ENCODE results near the gene LIN52. TPM values are rescaled to one million over a fixed set of nuclear protein-coding genes. Genes with fewer than 3 reads are reported as not detected.

The LIN52 gene
- total RNA-seq, 1 experiment from 2014 or later, result 6.7 TPM

- BruUV-seq (replicated peaks), result TSS peak; percentile 83
- Histone ChIP-seq H3K4me3 (ENCODE audit: low read depth in 2 of 2, low read length in 2 of 2) (peak overlapping the region; percentile 94 to 98), H3K27ac (ENCODE audit: low read length) (peak overlapping the region; percentile 93), H3K36me3 (ENCODE audit: control insufficient read depth, insufficient read depth, low read length) (peaks cover 4% of the 10 kb centered on the region; the same call in 1 of the 2 replicates), H3K9me3 (ENCODE audit: control insufficient read depth, insufficient read depth, low read depth, low read length) (no peaks in the 10 kb centered on the region), H3K27me3 (ENCODE audit: control insufficient read depth, insufficient read depth, low read length) (no peaks in the 10 kb centered on the region), H3K4me1 (ENCODE audit: control insufficient read depth, insufficient read depth, low read length) (peaks cover 7% of the 10 kb centered on the region; the same call in 1 of the 2 replicates)
- TF ChIP-seq REST (IDR thresholded peaks at IDR 0.05; ENCODE audit: insufficient read depth in 1 of 2, low read depth in 2 of 2, low read length in 1 of 2), result no peak
- TF ChIP-seq SIN3A (IDR thresholded peaks at IDR 0.05; ENCODE audit: borderline replicate concordance, insufficient read depth, low read depth, low read length), result peak; percentile 73; the same call in 1 of the 2 replicates
- ChIA-PET POLR2A (interaction anchor here (0.6 kb wide), 1 partner anchor 67 kb away, joined by 5 read pairs; no protein-coding TSS in a partner anchor), CTCF (no interaction called here)
- DNase-seq (ENCODE audit: low read depth, low spot score) (no peak), ATAC-seq (peak; percentile 53)
- in situ Hi-C loops (cut with HindIII; ENCODE audit: low pct_unique_long_range_greater_than_20kb, low sequenced_read_pairs), result no loop called here
- intact Hi-C loops (cut with micrococcal nuclease; ENCODE audit: unreplicated experiment), result no loop called here
Measured at GRCh38 chr14:74085047-74085637, 386 bp downstream of the LIN52 start.

DNA sequence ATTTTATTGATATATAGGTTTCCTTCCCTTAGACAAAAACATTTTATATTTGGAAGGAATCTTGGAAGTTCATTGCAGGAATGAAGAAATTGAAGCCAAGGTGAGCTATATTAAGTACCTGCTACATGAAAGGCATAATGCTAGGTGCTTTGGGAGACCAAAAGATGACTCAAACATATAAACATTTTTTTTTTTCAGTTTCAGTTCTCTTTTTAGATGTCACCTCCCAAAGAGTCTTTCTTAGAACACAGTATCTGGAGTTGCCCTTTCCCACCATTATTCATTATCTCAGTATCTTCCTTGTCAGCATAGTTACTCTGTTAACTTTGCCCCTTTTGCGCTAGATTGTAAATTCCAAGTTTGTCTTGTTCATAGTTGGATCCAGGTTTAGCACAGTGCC is 1.1 kb downstream of the LIN52 start:
- peak overlapping the region; percentile 93 for H3K27ac ChIP-seq (ENCODE audit: low read length)

More for the DNA sequence above, 1.1 kb downstream of the LIN52 start:
- Histone ChIP-seq H3K36me3 (ENCODE audit: control insufficient read depth, insufficient read depth, low read length) (peaks cover 4% of the 10 kb centered on the region; the same call in 1 of the 2 replicates), H3K4me3 (ENCODE audit: low read depth in 2 of 2, low read length in 2 of 2) (peak overlapping the region; percentile 94 to 98), H3K27me3 (ENCODE audit: control insufficient read depth, insufficient read depth, low read length) (no peaks in the 10 kb centered on the region), H3K9me3 (ENCODE audit: control insufficient read depth, insufficient read depth, low read depth, low read length) (no peaks in the 10 kb centered on the region), H3K4me1 (ENCODE audit: control insufficient read depth, insufficient read depth, low read length) (peaks cover 7% of the 10 kb centered on the region; the same call in 1 of the 2 replicates)
- no peak for ATAC-seq
- in situ Hi-C loops (cut with HindIII; ENCODE audit: low pct_unique_long_range_greater_than_20kb, low sequenced_read_pairs), result no loop called here
- intact Hi-C loops (cut with micrococcal nuclease; ENCODE audit: unreplicated experiment), result no loop called here
- TF ChIP-seq, protein P1, sequence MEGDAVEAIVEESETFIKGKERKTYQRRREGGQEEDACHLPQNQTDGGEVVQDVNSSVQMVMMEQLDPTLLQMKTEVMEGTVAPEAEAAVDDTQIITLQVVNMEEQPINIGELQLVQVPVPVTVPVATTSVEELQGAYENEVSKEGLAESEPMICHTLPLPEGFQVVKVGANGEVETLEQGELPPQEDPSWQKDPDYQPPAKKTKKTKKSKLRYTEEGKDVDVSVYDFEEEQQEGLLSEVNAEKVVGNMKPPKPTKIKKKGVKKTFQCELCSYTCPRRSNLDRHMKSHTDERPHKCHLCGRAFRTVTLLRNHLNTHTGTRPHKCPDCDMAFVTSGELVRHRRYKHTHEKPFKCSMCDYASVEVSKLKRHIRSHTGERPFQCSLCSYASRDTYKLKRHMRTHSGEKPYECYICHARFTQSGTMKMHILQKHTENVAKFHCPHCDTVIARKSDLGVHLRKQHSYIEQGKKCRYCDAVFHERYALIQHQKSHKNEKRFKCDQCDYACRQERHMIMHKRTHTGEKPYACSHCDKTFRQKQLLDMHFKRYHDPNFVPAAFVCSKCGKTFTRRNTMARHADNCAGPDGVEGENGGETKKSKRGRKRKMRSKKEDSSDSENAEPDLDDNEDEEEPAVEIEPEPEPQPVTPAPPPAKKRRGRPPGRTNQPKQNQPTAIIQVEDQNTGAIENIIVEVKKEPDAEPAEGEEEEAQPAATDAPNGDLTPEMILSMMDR (IDR thresholded peaks at IDR 0.05), result no peak
- no peak for TF ChIP-seq REST (IDR thresholded peaks at IDR 0.05; ENCODE audit: insufficient read depth in 1 of 2, low read depth in 2 of 2, low read length in 1 of 2)
- TF ChIP-seq TCF7L2 (IDR thresholded peaks at IDR 0.05; ENCODE audit: low read depth, low read length), result no peak
- TF ChIP-seq SIN3A (IDR thresholded peaks at IDR 0.05; ENCODE audit: borderline replicate concordance, insufficient read depth, low read depth, low read length), result no peak
- TF ChIP-seq POLR2AphosphoS5 (IDR thresholded peaks at IDR 0.05; ENCODE audit: low read depth, low read length), result no peak
- BruUV-seq (replicated peaks), result no TSS peak
- DNase-seq (ENCODE audit: low read depth, low spot score), result no peak
- POLR2A ChIA-PET, result no interaction called here
- CTCF ChIA-PET, result no interaction called here

Measured in Panc1 (cell line).